ENCODE results near the gene IQSEC2.

Gene IQSEC2

DNA sequence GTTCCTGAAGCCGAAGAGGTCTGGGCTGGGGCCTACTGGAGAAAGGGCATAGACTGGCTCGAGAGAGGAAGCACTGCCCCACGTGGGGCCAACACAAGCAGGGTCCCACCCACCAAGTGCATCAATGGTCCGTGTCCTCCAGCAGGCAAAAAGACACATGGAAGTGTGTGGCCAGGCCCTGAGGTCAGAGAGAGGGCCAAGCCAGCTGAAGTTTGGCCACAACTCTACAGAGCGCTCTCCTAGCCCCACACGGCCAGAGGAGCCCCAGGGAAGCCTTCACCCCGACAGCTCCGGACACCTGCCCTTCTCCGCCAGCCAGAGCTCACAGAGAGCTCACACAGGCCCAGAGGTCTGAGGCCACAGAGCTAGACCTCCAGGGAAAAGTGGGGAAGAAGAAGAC, 47.8 kb downstream of the IQSEC2 start:
- Mint-ChIP-seq H3K4me1 (no peaks in the 10 kb centered on the region), H3K9me3 (peaks cover 3% of the 10 kb centered on the region), H3K36me3 (ENCODE audit: low read depth) (peaks cover under 1% of the 10 kb centered on the region), H3K4me3 (no peak overlapping the region), H3K27me3 (ENCODE audit: low read depth) (no peaks in the 10 kb centered on the region), H3K27ac (no peak overlapping the region)
- TF ChIP-seq, protein P1, sequence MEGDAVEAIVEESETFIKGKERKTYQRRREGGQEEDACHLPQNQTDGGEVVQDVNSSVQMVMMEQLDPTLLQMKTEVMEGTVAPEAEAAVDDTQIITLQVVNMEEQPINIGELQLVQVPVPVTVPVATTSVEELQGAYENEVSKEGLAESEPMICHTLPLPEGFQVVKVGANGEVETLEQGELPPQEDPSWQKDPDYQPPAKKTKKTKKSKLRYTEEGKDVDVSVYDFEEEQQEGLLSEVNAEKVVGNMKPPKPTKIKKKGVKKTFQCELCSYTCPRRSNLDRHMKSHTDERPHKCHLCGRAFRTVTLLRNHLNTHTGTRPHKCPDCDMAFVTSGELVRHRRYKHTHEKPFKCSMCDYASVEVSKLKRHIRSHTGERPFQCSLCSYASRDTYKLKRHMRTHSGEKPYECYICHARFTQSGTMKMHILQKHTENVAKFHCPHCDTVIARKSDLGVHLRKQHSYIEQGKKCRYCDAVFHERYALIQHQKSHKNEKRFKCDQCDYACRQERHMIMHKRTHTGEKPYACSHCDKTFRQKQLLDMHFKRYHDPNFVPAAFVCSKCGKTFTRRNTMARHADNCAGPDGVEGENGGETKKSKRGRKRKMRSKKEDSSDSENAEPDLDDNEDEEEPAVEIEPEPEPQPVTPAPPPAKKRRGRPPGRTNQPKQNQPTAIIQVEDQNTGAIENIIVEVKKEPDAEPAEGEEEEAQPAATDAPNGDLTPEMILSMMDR (IDR thresholded peaks at IDR 0.05; ENCODE audit: unreplicated experiment in 3 of 3), result no peak

DNA sequence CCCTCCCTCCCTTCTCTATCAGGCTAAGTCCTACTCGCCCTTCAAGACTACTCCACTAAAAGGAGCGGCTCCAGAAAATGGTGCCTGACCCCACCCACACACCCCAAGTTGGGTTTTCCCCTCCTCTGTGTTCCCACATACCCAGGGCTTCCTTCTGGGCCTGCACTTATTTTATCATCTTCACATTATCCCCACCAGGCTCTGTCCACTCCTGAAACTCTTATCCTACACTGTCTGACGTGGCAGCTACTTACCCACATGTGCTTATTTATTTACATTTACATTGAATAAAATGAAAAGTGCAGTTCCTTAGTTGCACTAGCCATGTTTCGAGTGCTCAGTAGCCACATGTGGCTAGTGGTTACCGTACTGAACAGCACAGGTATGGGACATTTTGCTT, 51.3 kb downstream of the IQSEC2 start:
- Mint-ChIP-seq H3K27ac (no peak overlapping the region), H3K36me3 (ENCODE audit: low read depth) (no peaks in the 10 kb centered on the region), H3K9me3 (no peaks in the 10 kb centered on the region), H3K27me3 (ENCODE audit: low read depth) (no peaks in the 10 kb centered on the region), H3K4me3 (no peak overlapping the region), H3K4me1 (no peaks in the 10 kb centered on the region)
- TF ChIP-seq, protein P1 (IDR thresholded peaks at IDR 0.05; ENCODE audit: unreplicated experiment in 3 of 3), result no peak

GRCh38 chrX:53227224-53227765, 54.1 kb downstream of the IQSEC2 start:
- H3K9me3 Mint-ChIP-seq, result peaks cover 2% of the 10 kb centered on the region
- peaks cover 4% of the 10 kb centered on the region for H3K36me3 Mint-ChIP-seq (ENCODE audit: low read depth)
- H3K4me3 Mint-ChIP-seq, result no peak overlapping the region
- TF ChIP-seq, protein P1 (IDR thresholded peaks at IDR 0.05; ENCODE audit: unreplicated experiment in 3 of 3), result no peak
- no peaks in the 10 kb centered on the region for H3K27me3 Mint-ChIP-seq (ENCODE audit: low read depth)
- peaks cover 19% of the 10 kb centered on the region for H3K4me1 Mint-ChIP-seq
- no peak overlapping the region for H3K27ac Mint-ChIP-seq

- H3K9me3 Mint-ChIP-seq, result peaks cover 2% of the 10 kb centered on the region
- H3K4me1 Mint-ChIP-seq, result peaks cover 24% of the 10 kb centered on the region
- peak within 1 kb of the TSS; percentile 99 to 100 (median 99) for H3K27ac Mint-ChIP-seq
- TF ChIP-seq, protein P1 (IDR thresholded peaks at IDR 0.05; ENCODE audit: unreplicated experiment in 3 of 3), result no peak
- H3K36me3 Mint-ChIP-seq (ENCODE audit: low read depth), result peaks cover 10% of the 10 kb centered on the region
- H3K4me3 Mint-ChIP-seq, result peak within 1 kb of the TSS; percentile 96 to 99 (median 98)
- no peaks in the 10 kb centered on the region for H3K27me3 Mint-ChIP-seq (ENCODE audit: low read depth)
Observed at GRCh38 chrX:53224860-53225797, 56.3 kb downstream of the IQSEC2 start, which contains the start of gene KDM5C. TSS of gene KDM5C (minus strand) at chrX:53225207. CDS start at chrX:53224889, 318 bp downstream.

DNA sequence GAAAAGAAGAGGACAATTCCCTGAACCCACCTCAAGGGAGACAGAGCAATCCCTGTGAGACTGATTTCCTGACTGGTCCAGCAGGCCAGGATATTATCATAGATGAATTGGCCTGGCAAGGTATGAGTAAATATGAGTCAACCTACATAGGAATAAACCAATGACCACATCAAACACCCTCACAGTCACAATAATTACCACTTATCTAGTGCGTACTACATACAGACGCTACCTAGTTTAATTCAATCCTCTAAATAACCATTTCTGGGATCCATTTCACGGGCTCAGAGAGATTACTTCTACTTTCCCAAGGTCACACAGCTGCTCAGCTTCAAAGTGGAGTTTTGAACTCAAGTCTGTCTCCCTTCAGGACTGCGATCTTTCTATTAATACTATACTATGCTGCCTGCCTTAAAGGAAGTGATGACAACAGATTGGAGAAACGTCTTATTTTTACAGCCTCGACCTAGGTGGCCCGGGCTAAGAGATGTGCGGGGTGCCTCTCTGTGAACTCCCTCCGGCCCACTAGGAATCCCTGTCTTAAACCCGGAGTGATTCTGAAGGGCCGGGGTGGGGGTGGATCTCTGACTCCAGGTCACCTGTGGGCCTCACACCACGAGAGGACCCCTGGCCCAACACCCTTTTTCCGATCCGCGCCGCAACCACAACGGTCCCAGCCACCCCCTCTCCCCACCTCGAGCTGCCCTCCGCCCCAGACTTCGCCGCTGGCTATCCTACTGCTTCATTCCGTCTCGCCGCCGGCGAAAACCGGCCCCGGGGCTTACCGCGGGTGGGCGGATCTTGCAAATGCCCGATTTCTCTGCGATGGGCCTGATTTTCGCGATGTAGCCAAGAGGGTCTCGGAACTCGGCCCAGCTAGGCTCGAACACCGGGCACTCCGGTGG, 57.2 kb downstream of the IQSEC2 start:
- Mint-ChIP-seq H3K9me3 (peaks cover 2% of the 10 kb centered on the region), H3K4me3 (peak overlapping the region; percentile 96 to 99 (median 98)), H3K27me3 (ENCODE audit: low read depth) (no peaks in the 10 kb centered on the region), H3K36me3 (ENCODE audit: low read depth) (peaks cover 10% of the 10 kb centered on the region), H3K4me1 (peaks cover 24% of the 10 kb centered on the region), H3K27ac (peak overlapping the region; percentile 99 to 100 (median 99))
- TF ChIP-seq, protein P1 (IDR thresholded peaks at IDR 0.05; ENCODE audit: unreplicated experiment in 3 of 3), result no peak

All from nephron (organoid).